Measurements from ENCODE around the gene PACS2. TPM values are rescaled to one million over a fixed set of nuclear protein-coding genes. Genes with fewer than 3 reads are reported as not detected.

The PACS2 gene
- total and polyA plus RNA-seq, 2 of the 8 experiments (the other 6 are each of a cell fraction or from before 2014, with no cell fraction given) = 38.0 to 62.8 TPM

DNA sequence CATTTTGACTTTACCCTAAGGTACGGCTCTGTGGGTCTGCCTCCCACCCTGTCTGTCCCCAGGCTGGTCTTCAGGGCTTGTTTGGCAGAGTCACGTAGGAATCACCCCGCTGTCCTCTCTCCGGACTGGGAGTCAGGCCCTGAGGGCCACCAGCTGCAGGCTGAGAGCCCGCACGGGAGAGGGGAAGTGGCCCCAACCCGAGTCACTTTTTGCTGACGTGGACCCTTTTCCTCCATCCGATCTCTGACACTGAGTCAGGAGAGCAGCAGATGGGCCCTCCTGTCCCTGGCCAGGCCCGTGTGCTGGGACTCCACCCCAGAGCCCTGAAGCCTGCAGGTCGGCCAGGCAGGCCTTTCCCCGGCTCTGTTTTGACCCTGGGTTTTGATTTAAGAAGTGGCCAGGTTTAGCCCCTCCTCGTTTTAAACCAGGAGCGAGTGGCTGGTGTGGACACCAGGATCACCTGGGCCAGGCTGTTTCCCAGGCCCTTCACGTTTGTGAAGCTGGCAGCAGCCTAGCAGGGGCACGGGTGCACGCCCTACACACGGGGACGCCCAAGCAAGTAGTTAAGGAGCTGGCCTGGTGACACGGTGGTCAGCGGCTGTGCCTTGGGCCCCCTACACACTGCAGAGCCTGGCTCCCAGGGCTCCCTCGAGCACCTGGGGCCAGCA is 71.3 kb downstream of the PACS2 start (continued):
- no peak for TF ChIP-seq SRF (IDR thresholded peaks at IDR 0.05; ENCODE audit: low read depth, low read length)
- no peak for TF ChIP-seq KDM4A (IDR thresholded peaks at IDR 0.05; ENCODE audit: low read depth, low read length, severe bottlenecking)
- TF ChIP-seq EGR1 (IDR thresholded peaks at IDR 0.05; ENCODE audit: borderline replicate concordance, low read depth, low read length) = no peak
- TF ChIP-seq CBX8 (IDR thresholded peaks at IDR 0.05; ENCODE audit: borderline replicate concordance, low read depth, low read length) = no peak
- no peak for TF ChIP-seq SP4 (IDR thresholded peaks at IDR 0.05; ENCODE audit: low read length)
- no peak for TF ChIP-seq CTBP2 (IDR thresholded peaks at IDR 0.05; ENCODE audit: borderline replicate concordance, insufficient read depth, insufficient read length, low read length)

All from H1 (cell line).